Esophagus squamous epithelium (tissue), 4 donors: ENCODE results near the gene ASIC3.
A peak's percentile ranks its signal among the peaks of the same experiment; 100 is the strongest.

ENCODE experiments used
- POLR2A ChIP-seq, 4 donors: fragments of 450-650 bp; IDR thresholded peaks; one replicate each; pipeline ENCODE4 v1.6.1; 2017; ENCODE audit warnings: antibody characterized with exemption in 4 of 4, mild to moderate bottlenecking in 4 of 4, moderate library complexity in 3 of 4
- TF ChIP-seq, protein P1 (sequence below), 6 experiments: fragments of 450-650 bp in 4 of 6; fragments of 200-600 bp in 2 of 6; sonication (generic) in 2 of 6; IDR thresholded peaks; one replicate each; pipeline ENCODE4 v1.5.1; 2016 to 2019; ENCODE audit warnings: antibody characterized with exemption in 6 of 6, mild to moderate bottlenecking in 4 of 6, moderate library complexity in 4 of 6

- TF ChIP-seq, protein P1, sequence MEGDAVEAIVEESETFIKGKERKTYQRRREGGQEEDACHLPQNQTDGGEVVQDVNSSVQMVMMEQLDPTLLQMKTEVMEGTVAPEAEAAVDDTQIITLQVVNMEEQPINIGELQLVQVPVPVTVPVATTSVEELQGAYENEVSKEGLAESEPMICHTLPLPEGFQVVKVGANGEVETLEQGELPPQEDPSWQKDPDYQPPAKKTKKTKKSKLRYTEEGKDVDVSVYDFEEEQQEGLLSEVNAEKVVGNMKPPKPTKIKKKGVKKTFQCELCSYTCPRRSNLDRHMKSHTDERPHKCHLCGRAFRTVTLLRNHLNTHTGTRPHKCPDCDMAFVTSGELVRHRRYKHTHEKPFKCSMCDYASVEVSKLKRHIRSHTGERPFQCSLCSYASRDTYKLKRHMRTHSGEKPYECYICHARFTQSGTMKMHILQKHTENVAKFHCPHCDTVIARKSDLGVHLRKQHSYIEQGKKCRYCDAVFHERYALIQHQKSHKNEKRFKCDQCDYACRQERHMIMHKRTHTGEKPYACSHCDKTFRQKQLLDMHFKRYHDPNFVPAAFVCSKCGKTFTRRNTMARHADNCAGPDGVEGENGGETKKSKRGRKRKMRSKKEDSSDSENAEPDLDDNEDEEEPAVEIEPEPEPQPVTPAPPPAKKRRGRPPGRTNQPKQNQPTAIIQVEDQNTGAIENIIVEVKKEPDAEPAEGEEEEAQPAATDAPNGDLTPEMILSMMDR (IDR thresholded peaks at IDR 0.05) = peak in 3 of 6 experiments; percentile 12 to 25 (median 22)
- peak in 1 of 4 donors; percentile 3 for TF ChIP-seq POLR2A (IDR thresholded peaks at IDR 0.05)
Measured at GRCh38 chr7:151087245-151088018, 39.1 kb downstream of the ASIC3 start.
